HG02571 (cell line): ENCODE data around the gene RNASE12.
"Not testable (repeated sequence)": the region's sequence is repeated elsewhere in the genome, so short reads cannot be mapped to it uniquely, and the experiment has no call there.

Experiments used
- ATAC-seq: cut with Tn5 transposase; IDR thresholded peaks from one replicate; pipeline ENCODE4 v1.9.1; 2021; ENCODE audit warnings: mild to moderate bottlenecking, moderate library complexity; ENCODE audit not compliant: unreplicated experiment

RNASE12 gene

DNA sequence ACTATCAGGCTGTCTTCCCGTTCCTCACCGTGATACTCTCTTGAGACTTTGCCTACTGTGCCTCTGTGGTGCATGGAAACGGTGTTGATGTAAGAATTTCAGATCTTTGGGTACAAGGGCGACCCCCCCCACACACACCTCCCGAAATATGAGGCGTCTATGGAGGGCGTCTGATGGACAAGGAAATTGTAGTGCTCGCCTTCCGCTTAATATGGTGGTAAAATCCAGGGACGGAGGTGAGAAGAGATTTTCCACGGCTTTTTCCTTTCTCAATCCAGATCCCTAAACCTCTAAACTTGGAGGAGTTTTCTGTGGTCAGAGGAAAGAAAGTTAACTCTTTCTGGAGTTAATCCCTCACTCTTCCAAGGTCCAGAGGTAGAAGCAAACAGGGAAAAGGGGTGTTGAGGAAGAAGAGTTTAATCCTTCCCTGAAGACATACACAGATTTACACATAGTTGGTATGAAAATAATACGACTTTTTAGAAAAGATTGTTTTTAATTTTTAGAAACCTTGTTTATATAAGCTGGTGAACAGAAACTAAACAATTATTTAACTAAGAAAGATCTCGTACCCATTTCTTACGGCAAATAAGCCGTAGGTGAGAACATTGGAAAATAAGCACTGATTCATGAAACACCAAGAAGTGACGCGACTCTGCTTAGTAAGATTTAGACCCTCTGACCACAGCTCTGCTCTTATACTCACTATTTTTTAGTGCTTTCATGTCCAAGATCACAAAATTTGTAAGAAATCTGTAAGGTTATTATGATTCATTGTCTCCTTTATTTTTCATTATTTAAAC lies 23.1 kb upstream of the RNASE12 start:
- ATAC-seq, result no peak

DNA sequence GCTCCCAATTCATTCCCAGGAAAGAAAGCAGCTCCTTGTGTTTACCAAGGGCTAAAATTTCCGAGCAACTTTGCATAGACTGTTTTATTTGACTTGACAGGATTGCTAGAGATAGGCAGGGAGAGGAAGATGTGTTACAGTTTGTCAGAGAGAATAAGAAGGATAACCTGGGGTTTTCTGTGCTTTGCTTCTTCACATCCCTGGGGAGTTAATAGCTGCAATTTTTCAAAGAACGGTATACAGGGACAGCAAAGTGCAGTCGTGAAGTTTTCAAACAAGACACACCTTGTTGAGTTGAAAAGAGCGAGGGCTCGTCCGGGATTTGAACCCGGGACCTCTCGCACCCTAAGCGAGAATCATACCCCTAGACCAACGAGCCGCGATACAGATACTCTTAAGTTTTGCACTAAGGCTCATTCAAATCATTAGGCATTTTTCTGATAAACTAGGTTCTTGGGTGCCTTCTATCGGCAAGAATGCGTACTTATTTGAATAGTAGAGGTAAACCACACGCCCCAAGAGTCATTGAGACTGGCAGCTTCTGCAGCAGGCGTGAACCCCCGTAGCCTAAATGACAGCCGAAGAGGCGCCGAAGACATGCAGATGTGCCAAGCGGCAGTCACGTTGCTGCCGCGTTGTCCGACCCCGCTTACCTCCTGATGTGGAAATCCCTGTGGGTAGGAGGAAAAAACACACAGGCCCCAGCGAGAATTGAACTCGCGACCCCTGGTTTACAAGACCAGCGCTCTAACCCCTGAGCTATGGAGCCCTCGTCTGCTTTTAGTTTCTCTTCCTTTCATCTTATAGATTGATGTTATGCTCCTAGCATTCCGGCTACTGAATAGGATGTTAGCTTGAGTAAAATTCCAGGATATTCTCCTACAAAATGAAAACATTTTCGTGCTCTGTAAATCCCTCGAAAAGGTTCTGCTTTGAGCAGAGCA lies 22.2 kb upstream of the RNASE12 start:
- ATAC-seq, result peak; percentile 68

DNA sequence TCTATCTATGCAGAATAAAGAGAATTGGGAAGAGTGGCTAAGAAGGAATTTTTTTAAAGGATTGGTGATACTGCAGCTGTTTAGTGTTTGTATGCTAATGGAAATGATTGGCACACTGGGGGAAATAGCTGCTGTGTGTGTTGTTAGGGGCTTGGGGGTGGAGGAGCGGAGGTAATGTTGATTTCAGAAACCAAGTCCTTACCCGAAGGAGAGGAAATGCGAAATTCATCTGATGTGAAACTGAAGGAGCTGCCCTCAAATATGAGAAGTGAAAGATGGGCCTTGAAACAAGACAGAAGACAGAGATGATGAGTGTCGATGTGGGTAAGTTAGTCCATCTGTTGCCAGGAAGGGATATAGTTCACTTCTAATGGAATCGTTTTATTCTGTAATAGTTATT lies 21.2 kb upstream of the RNASE12 start:
- no peak for ATAC-seq

DNA sequence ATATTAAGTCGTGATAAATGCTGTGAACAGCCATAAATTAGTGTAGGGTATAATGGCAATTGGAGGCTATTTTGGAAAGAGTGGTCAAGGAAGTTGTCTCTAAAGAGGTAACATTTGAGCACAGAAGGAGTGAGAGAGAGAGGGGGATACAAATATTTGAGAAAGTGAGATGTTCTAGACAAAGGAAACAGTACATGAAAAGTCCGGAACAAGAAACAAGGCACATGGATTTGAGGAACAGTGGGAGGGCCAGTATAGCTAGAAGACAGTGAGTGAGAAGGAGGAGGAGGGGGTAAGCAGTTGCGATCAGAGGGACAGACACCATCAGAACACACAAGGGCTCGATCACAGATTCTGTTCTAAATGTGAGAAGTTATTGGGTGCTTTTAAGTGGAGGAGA lies 20.1 kb upstream of the RNASE12 start:
- ATAC-seq, result no peak

DNA sequence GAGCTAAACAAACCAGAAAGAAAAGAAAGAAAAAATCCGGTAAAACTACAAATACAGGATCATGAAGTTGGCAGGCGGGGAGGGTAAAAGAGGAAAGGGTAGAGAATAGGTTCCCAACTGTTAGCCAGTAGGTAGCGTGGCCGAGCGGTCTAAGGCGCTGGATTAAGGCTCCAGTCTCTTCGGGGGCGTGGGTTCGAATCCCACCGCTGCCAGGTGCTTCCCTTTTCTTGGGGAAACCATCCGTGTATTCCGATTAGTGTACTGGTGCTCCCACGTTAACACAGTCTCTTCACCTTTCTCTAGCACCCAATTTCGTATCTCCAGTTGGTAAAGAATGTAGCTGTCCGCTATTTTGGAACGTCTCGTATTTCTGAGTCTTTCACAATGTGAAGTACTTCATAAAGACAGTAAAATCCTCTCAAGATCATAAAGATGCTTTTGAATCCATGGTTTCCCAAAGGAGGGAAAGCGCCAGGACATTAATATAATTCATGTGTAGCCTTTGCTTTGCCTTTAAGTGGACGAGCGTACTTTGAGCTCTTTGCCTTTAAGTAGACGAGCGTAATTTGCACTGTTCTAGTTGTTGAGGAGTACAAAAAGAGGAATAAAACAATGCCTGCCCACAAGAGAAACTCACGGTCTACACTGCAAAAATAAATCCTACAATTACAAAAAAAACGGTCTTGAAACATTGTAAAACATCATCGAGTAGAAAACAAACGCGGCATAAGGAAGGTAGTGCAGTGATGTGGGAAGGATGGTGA lies 19.0 kb upstream of the RNASE12 start:
- peak; percentile 27 for ATAC-seq

GRCh38 chr14:20609215-20610001 lies 18.2 kb upstream of the RNASE12 start:
- ATAC-seq, result no peak

- ATAC-seq, result no peak
These were observed 17.4 kb upstream of the RNASE12 start for GRCh38 chr14:20608383-20609110.

DNA sequence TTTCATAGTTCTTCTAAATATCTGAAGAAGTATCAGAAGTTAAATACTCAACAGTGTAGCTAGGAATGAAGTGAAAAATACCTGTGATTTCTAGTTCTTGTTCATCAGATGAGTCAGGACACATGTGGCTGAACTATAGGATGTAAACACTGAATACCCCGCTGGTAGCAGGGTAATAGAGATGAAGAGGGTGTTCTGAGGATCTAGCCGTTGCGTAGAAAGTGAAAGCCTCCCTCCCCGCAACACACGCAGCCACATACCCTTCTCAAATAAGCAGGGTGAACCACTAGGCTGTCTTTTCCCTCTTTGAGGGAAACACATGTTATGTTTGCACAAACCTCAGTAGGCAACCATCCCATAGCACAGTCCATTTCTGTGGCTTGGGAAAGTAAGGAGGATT lies 16.4 kb upstream of the RNASE12 start:
- ATAC-seq, result no peak

DNA sequence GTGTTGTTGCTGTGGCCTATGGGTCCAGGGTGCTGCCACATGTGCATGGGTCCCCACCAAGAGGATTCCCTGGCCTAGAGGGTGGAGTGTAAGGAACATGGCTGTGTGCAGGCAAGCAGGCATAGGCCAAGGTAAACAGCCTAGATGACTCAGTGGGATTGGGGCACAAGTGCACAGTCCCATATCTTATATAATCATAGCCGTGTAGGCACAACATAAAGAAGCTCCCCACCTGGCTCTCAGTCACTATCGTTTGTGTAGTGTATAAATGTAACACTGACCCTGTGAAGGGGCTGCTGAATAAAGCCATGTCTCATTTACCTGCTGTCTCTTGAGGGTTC lies 15.7 kb upstream of the RNASE12 start:
- ATAC-seq, result no peak

DNA sequence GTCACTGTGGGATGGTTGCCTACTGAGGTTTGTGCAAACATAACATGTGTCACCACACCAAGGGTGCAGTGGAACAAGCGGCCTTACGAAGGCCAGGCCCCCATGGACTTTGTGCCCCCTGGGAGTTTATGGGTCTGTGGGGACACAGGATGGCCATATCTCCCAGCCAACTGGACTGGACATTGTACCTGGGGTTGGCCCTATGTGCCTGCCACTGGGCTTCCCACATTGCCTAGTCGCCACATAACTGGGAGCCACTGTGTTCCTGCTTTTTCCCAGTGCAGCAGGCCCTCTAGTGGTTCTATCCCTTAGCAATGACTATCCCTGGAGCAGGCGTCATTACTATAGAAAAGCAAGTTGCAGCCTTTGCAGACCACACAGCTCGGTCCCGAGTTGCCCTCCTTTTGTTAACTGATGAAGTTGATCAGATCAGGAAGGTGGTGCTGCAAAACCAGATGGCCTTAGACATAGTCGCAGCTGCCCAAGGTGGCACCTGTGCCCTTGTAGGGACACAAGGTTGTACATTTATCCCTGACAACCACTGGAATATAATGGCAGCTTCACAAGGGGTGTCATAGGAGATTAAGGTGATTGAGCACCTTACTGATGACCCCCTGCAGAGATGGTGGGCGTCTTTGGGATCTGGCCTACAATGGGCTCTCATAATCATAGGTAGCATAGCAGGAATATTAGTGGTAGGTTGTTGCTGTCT lies 15.2 kb upstream of the RNASE12 start:
- no peak for ATAC-seq

DNA sequence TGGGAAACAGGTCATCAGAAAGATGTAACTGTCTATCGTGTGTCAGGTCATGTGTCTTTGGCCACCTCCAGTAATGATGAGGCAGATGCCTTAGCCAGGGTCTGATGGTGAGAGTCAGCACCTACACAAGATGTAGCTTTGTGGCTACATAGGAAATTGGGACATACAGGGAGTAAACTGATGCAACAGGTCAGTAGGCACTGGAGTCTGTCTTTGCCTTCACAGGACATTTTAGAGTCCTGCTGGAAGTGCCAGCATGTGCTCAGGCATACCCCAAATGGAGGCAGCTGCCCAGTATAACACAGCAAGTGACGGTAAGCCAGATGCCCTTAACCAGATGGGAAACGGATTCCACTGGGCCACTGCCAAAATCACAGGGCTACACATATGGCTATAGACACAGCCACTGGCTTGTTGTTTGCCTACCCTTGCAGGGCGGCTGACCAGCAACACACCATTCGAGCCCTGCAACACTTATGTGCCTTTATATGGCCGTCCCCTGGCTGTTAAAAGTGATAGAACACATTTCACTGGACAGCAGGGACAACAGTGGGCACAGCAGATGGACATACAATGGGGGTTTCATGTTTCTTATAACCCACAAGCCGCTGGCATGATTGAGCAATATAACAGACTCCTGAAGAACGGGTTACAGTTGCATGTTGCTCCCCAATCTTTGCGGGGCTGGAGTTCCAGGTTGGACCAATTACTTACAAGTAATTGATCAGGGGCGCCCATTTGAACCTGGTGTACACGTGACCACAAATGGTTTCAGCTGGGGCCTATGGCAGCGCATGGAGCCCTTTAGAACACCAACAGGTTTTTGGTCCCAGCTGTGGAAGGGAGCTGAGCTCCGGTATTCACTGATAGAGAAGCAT lies 12.9 kb upstream of the RNASE12 start:
- ATAC-seq, result no peak

- no peak for ATAC-seq
These were observed 11.4 kb upstream of the RNASE12 start for GRCh38 chr14:20602583-20602982.

DNA sequence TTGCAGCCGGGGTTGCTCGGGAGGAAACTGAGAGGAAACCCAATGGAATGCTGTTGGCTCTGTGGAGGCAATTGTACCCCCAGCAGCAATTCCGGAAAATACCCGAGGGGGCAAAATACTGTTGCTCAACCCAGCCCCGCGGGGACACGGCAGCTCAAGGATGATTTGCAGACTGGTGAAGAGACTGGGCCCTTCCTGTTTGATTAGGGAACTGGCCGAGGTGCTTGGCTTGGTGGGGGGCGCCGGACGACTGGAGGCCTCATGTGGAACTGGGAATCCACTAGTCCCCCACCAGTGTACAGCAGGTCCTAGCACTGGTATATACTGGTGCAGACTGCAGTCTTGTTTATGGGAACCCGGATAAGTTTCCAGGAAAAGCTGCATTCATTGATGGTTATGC lies 10.3 kb upstream of the RNASE12 start:
- no peak for ATAC-seq

GRCh38 chr14:20597108-20597507 lies 5.9 kb upstream of the RNASE12 start:
- no peak for ATAC-seq

- not testable (repeated sequence) for ATAC-seq
These were observed 4.5 kb upstream of the RNASE12 start for GRCh38 chr14:20595726-20596125.

- no peak for ATAC-seq
These were observed 1.4 kb upstream of the RNASE12 start for GRCh38 chr14:20592574-20592973.

DNA sequence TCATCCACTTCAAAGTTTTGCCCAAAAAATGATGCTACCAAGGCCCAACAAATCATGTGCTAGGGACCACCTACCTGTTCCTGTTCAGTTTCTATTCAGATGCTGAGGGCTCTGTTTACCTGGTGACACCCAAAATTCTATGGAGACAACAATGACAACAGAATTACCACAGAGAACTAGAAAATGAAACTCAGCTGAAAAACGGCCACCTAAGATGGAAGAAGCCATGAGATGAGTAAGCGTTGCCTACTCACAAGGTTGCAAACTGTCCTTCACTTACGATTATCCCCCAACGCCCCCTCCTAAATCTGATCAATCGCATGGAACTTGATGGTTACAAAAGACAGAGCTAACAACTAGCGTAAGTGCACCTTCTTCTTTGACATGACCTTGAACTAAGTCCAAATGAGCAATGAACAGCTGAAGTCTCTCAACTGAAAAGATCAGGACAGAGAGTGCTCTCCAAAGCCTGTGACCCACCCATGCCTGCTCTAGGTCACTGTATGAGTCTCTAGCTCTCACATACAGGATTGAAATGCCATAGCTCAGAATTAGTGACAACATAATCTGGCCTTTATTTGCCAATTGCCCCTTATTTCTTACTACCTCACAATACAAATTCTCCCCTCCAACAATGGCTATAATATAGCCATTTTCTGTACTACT lies 3.6 kb downstream of the RNASE12 start, which contains the start of gene RNASE11:
TSS of gene RNASE11 (minus strand) at position 513 of the 666 bp plus-strand sequence.
- no peak for ATAC-seq

DNA sequence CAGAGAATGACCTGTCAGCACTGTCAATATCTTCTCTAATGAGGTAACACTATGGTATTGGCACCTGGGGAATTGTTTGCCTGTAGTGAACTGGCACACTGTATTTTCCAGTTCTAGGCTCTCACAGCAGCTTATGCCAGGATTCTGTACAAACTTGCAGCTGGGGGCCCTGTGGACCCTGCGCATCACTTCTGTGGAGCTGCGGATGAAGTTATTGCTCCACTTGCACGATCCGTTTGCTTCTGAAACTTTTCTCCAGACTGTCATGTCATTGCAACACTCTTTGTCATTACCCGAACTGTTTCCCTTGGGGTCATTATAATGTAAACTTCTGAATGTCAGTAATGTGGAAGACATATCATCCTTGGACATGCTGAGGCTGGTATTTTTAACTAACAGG lies 7.3 kb downstream of the RNASE12 start:
- ATAC-seq, result no peak
